ENCODE results near the gene LNP1. TPM values are rescaled to one million over a fixed set of nuclear protein-coding genes. Genes with fewer than 3 reads are reported as not detected.

LNP1 gene
- total RNA-seq, 1 donor from 2014 or later = 2.6 TPM

- Histone ChIP-seq H3K9me3 (ENCODE audit: insufficient read depth, low read depth, low read length) (peaks cover 3% of the 10 kb centered on the region), H3K27me3 (ENCODE audit: insufficient read depth, low read length) (no peaks in the 10 kb centered on the region), H3K36me3 (ENCODE audit: insufficient read depth, low read length) (peaks cover 31% of the 10 kb centered on the region), H3K9ac (ENCODE audit: low read length) (no peak overlapping the region), H4K20me1 (ENCODE audit: insufficient read depth, low read length) (peaks cover 21% of the 10 kb centered on the region), H2AFZ (ENCODE audit: low read depth, low read length) (no peak overlapping the region), H3K79me2 (ENCODE audit: insufficient read depth, low read length) (peaks cover 52% of the 10 kb centered on the region), H3K4me3 (ENCODE audit: insufficient read depth, low read depth, low read length) (no peak overlapping the region), H3K4me2 (ENCODE audit: low read length) (no peak overlapping the region), H3K27ac (ENCODE audit: low read depth, low read length) (no peak overlapping the region), H3K4me1 (ENCODE audit: insufficient read depth, low read length) (peaks cover 15% of the 10 kb centered on the region)
- H3K4me3 Mint-ChIP-seq (ENCODE audit: unreplicated experiment) = no peak overlapping the region
- no peak overlapping the region for H3K27ac Mint-ChIP-seq (ENCODE audit: unreplicated experiment)
- no peak for DNase-seq (ENCODE audit: low read depth)
- TF ChIP-seq EZH2 (IDR thresholded peaks at IDR 0.05; ENCODE audit: insufficient read depth, low read length) = no peak
- no peak for TF ChIP-seq CTCF (IDR thresholded peaks at IDR 0.05; ENCODE audit: insufficient read depth, low read depth, low read length)
- no peaks in the 10 kb centered on the region for H3K27me3 Mint-ChIP-seq (ENCODE audit: low read depth, unreplicated experiment)
- peaks cover 1% of the 10 kb centered on the region for H3K9me3 Mint-ChIP-seq (ENCODE audit: unreplicated experiment)
- FAIRE-seq = no peak
- peaks cover 10% of the 10 kb centered on the region for H3K4me1 Mint-ChIP-seq (ENCODE audit: low read depth, unreplicated experiment)
- peaks cover 7% of the 10 kb centered on the region for H3K36me3 Mint-ChIP-seq (ENCODE audit: low read depth, unreplicated experiment)
Measured at GRCh38 chr3:100386437-100387074, 14.8 kb upstream of the LNP1 start.

DNA sequence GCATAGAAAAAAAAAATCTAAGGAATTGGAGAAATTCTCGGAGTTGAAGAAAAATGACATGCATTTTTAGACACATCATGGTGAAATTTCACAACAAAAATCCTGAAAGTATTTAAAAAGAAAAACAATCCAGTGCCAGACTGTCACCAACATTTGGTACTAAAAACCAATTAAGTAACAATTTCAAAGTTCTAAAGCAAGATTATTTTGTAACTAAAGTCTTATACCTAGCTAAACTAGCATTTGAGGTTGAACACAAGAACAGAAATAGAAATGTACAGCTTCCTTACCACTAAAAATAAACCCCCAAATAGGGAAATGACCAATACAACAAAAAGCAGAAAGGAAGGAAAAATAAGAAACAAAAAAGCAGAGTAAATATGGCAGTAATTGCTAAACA, 12.3 kb upstream of the LNP1 start:
- no peak overlapping the region for H3K4me2 ChIP-seq (ENCODE audit: low read length)
- Mint-ChIP-seq H3K9me3 (ENCODE audit: unreplicated experiment) (peaks cover 1% of the 10 kb centered on the region), H3K27ac (ENCODE audit: unreplicated experiment) (no peak overlapping the region), H3K27me3 (ENCODE audit: low read depth, unreplicated experiment) (no peaks in the 10 kb centered on the region), H3K36me3 (ENCODE audit: low read depth, unreplicated experiment) (peaks cover 7% of the 10 kb centered on the region), H3K4me1 (ENCODE audit: low read depth, unreplicated experiment) (peaks cover 10% of the 10 kb centered on the region), H3K4me3 (ENCODE audit: unreplicated experiment) (no peak overlapping the region)
- peaks cover 44% of the 10 kb centered on the region for H4K20me1 ChIP-seq (ENCODE audit: insufficient read depth, low read length)
- no peak for TF ChIP-seq EZH2 (IDR thresholded peaks at IDR 0.05; ENCODE audit: insufficient read depth, low read length)
- TF ChIP-seq CTCF (IDR thresholded peaks at IDR 0.05; ENCODE audit: insufficient read depth, low read depth, low read length) = no peak
- FAIRE-seq (no peak), DNase-seq (ENCODE audit: low read depth) (no peak)
- H3K4me3 ChIP-seq (ENCODE audit: insufficient read depth, low read depth, low read length) = no peak overlapping the region
- no peaks in the 10 kb centered on the region for H3K27me3 ChIP-seq (ENCODE audit: insufficient read depth, low read length)
- peaks cover 15% of the 10 kb centered on the region for H3K4me1 ChIP-seq (ENCODE audit: insufficient read depth, low read length)
- H3K9me3 ChIP-seq (ENCODE audit: insufficient read depth, low read depth, low read length) = peaks cover 3% of the 10 kb centered on the region
- H3K36me3 ChIP-seq (ENCODE audit: insufficient read depth, low read length) = peaks cover 10% of the 10 kb centered on the region
- H3K27ac ChIP-seq (ENCODE audit: low read depth, low read length) = no peak overlapping the region
- H3K79me2 ChIP-seq (ENCODE audit: insufficient read depth, low read length) = peaks cover 76% of the 10 kb centered on the region
- H2AFZ ChIP-seq (ENCODE audit: low read depth, low read length) = no peak overlapping the region
- H3K9ac ChIP-seq (ENCODE audit: low read length) = no peak overlapping the region

- H3K36me3 Mint-ChIP-seq (ENCODE audit: low read depth, unreplicated experiment) = no peaks in the 10 kb centered on the region
- TF ChIP-seq EZH2 (IDR thresholded peaks at IDR 0.05; ENCODE audit: insufficient read depth, low read length) (no peak), CTCF (IDR thresholded peaks at IDR 0.05; ENCODE audit: insufficient read depth, low read depth, low read length) (no peak)
Measured at GRCh38 chr3:100395679-100396431, 5.5 kb upstream of the LNP1 start.

More at GRCh38 chr3:100395679-100396431, 5.5 kb upstream of the LNP1 start:
- Histone ChIP-seq H3K79me2 (ENCODE audit: insufficient read depth, low read length) (peaks cover 98% of the 10 kb centered on the region), H4K20me1 (ENCODE audit: insufficient read depth, low read length) (peaks cover 74% of the 10 kb centered on the region), H3K4me1 (ENCODE audit: insufficient read depth, low read length) (peaks cover 4% of the 10 kb centered on the region), H3K27ac (ENCODE audit: low read depth, low read length) (no peak overlapping the region), H3K4me3 (ENCODE audit: insufficient read depth, low read depth, low read length) (no peak overlapping the region), H3K36me3 (ENCODE audit: insufficient read depth, low read length) (no peaks in the 10 kb centered on the region), H3K9me3 (ENCODE audit: insufficient read depth, low read depth, low read length) (no peaks in the 10 kb centered on the region), H2AFZ (ENCODE audit: low read depth, low read length) (no peak overlapping the region), H3K27me3 (ENCODE audit: insufficient read depth, low read length) (no peaks in the 10 kb centered on the region), H3K4me2 (ENCODE audit: low read length) (no peak overlapping the region), H3K9ac (ENCODE audit: low read length) (no peak overlapping the region)
- peak overlapping the region; percentile 7 for H3K27ac Mint-ChIP-seq (ENCODE audit: unreplicated experiment)
- no peak for FAIRE-seq
- H3K9me3 Mint-ChIP-seq (ENCODE audit: unreplicated experiment) = no peaks in the 10 kb centered on the region
- peaks cover 14% of the 10 kb centered on the region for H3K4me1 Mint-ChIP-seq (ENCODE audit: low read depth, unreplicated experiment)
- H3K4me3 Mint-ChIP-seq (ENCODE audit: unreplicated experiment) = no peak overlapping the region
- no peaks in the 10 kb centered on the region for H3K27me3 Mint-ChIP-seq (ENCODE audit: low read depth, unreplicated experiment)
- no peak for DNase-seq (ENCODE audit: low read depth)

All from astrocyte (in vitro differentiated cells and primary cell).